CD4-positive, CD25-positive, alpha-beta regulatory T cell (primary cell): Measurements from ENCODE around the gene CLP1. TPM values are rescaled to one million over a fixed set of nuclear protein-coding genes. Genes with fewer than 3 reads are reported as not detected.
"Not testable (repeated sequence)": the region's sequence is repeated elsewhere in the genome, so short reads cannot be mapped to it uniquely, and the experiment has no call there.

Experiments
- ATAC-seq, 2 donors: fragments of 150-1000 bp; cut with Tn5 transposase; one replicate each; pipeline ENCODE4 v1.10.0; 2021; ENCODE audit warnings: low read depth in 2 of 2, moderate number of reproducible peaks in 2 of 2, moderate library complexity in 1 of 2
- DNase-seq, 3 donors: peaks; one replicate each; pipeline versions ENCODE4 v3.0.0 to v3.0.0-alpha.2; 2012 to 2022; ENCODE audit warnings: mixed read lengths in 1 of 3
- H3K27ac ChIP-seq: one replicate; pipeline ENCODE4 v1.7.0; 2013; ENCODE audit warnings: mild to moderate bottlenecking, low read length; ENCODE audit not compliant: insufficient read depth, poor library complexity, severe bottlenecking
- H3K27me3 ChIP-seq: one replicate; pipeline ENCODE4 v1.7.0; 2013; ENCODE audit warnings: low read length; ENCODE audit not compliant: control insufficient read depth, insufficient read depth
- H3K36me3 ChIP-seq: one replicate; pipeline ENCODE4 v1.7.0; 2013; ENCODE audit warnings: mild to moderate bottlenecking, low read length, moderate library complexity; ENCODE audit not compliant: control insufficient read depth, insufficient read depth
- H3K4me1 ChIP-seq: 2 replicates; pipeline ENCODE4 v1.7.0; 2013; ENCODE audit warnings: mild to moderate bottlenecking, low read length; ENCODE audit not compliant: insufficient read depth, control insufficient read depth, poor library complexity, severe bottlenecking
- H3K4me3 ChIP-seq: one replicate; pipeline ENCODE4 v1.7.0; 2013; ENCODE audit warnings: low read depth, mild to moderate bottlenecking, low read length, moderate library complexity
- H3K9me3 ChIP-seq, 2 experiments: 1 replicate in 1 of 2; 2 replicates in 1 of 2; pipeline ENCODE4 v1.7.0; 2013; ENCODE audit warnings: low read length in 2 of 2, mild to moderate bottlenecking in 1 of 2, moderate library complexity in 1 of 2; ENCODE audit not compliant: control insufficient read depth in 2 of 2
- H3K27ac Mint-ChIP-seq, 3 donors: one replicate each; pipeline ENCODE4 v1.8.0; 2020 to 2022; ENCODE audit warnings: mild to moderate bottlenecking in 3 of 3, mixed read lengths in 3 of 3, moderate library complexity in 2 of 3
- H3K27me3 Mint-ChIP-seq: one replicate; pipeline ENCODE4 v1.8.0; 2022; ENCODE audit warnings: mild to moderate bottlenecking, mixed read lengths
- H3K36me3 Mint-ChIP-seq: one replicate; pipeline ENCODE4 v1.8.0; 2020; ENCODE audit warnings: mixed read lengths
- H3K4me1 Mint-ChIP-seq, 4 donors: one replicate each; pipeline ENCODE4 v1.8.0; 2020 to 2022; ENCODE audit warnings: mixed read lengths in 4 of 4, mild to moderate bottlenecking in 1 of 4
- H3K4me3 Mint-ChIP-seq, 4 donors: one replicate each; pipeline ENCODE4 v1.8.0; 2020 to 2022; ENCODE audit warnings: mild to moderate bottlenecking in 4 of 4, mixed read lengths in 4 of 4, moderate library complexity in 3 of 4
- H3K9me3 Mint-ChIP-seq, 7 donors: one replicate each; pipeline ENCODE4 v1.8.0; 2020 to 2022; ENCODE audit warnings: mixed read lengths in 7 of 7, mild to moderate bottlenecking in 3 of 7, moderate library complexity in 2 of 7
- polyA plus RNA-seq, 4 donors: library from polyadenylated mRNA; unstranded; fragments of 300-500 nt; fragmentation: Illumina TruSeq; gene quantifications; one replicate each; pipeline ENCODE4 v1.2.3, GENCODE V29; 2021
- total RNA-seq: library from RNA; stranded (reverse); gene quantifications from one replicate; pipeline ENCODE4 v1.2.3, GENCODE V29; 2022

CLP1 gene
- total and polyA plus RNA-seq, 5 donors from 2014 or later = 12.6 to 18.2 (median 14.2) TPM

- Mint-ChIP-seq H3K36me3 (no peaks in the 10 kb centered on the region), H3K27me3 (peaks cover 69% of the 10 kb centered on the region), H3K4me3 (peak overlapping the region; percentile 53 to 84 (median 71)), H3K27ac (peak overlapping the region in 2 of 3 donors; percentile 46 to 91), H3K4me1 (peaks cover 0 to 40% (median 21%) of the 10 kb centered on the region in 4 donors), H3K9me3 (peaks cover 0 to 4% (median 0%) of the 10 kb centered on the region in 7 donors)
- Histone ChIP-seq H3K4me1 (peaks cover 24% of the 10 kb centered on the region), H3K27ac (no peak overlapping the region), H3K4me3 (no peak overlapping the region), H3K36me3 (no peaks in the 10 kb centered on the region), H3K27me3 (peaks cover 33% of the 10 kb centered on the region), H3K9me3 (no peaks in the 10 kb centered on the region)
- DNase-seq = no peak
- ATAC-seq = no peak
Observed at GRCh38 chr11:57647960-57648800, 9.4 kb upstream of the CLP1 start.

- Histone ChIP-seq H3K4me1 (peaks cover 24% of the 10 kb centered on the region), H3K36me3 (no peaks in the 10 kb centered on the region), H3K27me3 (peaks cover 33% of the 10 kb centered on the region), H3K9me3 (no peaks in the 10 kb centered on the region), H3K27ac (peak overlapping the region; percentile 18), H3K4me3 (peak overlapping the region; percentile 71)
- ATAC-seq = no peak
- peaks cover 62% of the 10 kb centered on the region for H3K27me3 Mint-ChIP-seq
- peak overlapping the region; percentile 56 to 87 (median 82) for H3K4me3 Mint-ChIP-seq
- H3K27ac Mint-ChIP-seq = peak overlapping the region; percentile 43 to 93 (median 91)
- peaks cover 0 to 41% (median 21%) of the 10 kb centered on the region in 4 donors for H3K4me1 Mint-ChIP-seq
- no peak for DNase-seq
- peaks cover 0 to 4% (median 0%) of the 10 kb centered on the region in 7 donors for H3K9me3 Mint-ChIP-seq
- no peaks in the 10 kb centered on the region for H3K36me3 Mint-ChIP-seq
Observed at GRCh38 chr11:57648801-57649735, 8.5 kb upstream of the CLP1 start.

- peak within 1 kb of the TSS; percentile 78 to 87 (median 82) for H3K4me3 Mint-ChIP-seq
- peak within 1 kb of the TSS; percentile 18 for H3K27ac ChIP-seq
- peaks cover 52% of the 10 kb centered on the region for H3K27me3 Mint-ChIP-seq
- H3K27me3 ChIP-seq = peaks cover 31% of the 10 kb centered on the region
- H3K4me1 ChIP-seq = peaks cover 24% of the 10 kb centered on the region
- peak; percentile 83 to 88 for ATAC-seq
- DNase-seq = peak; percentile 63 to 76 (median 64)
- H3K4me3 ChIP-seq = peak within 1 kb of the TSS; percentile 71
- peaks cover 0 to 41% (median 18%) of the 10 kb centered on the region in 4 donors for H3K4me1 Mint-ChIP-seq
- no peaks in the 10 kb centered on the region for H3K36me3 Mint-ChIP-seq
- peaks cover 0 to 4% (median 0%) of the 10 kb centered on the region in 7 donors for H3K9me3 Mint-ChIP-seq
- H3K9me3 ChIP-seq = no peaks in the 10 kb centered on the region
- H3K27ac Mint-ChIP-seq = peak within 1 kb of the TSS; percentile 85 to 93 (median 91)
- no peaks in the 10 kb centered on the region for H3K36me3 ChIP-seq
Observed at GRCh38 chr11:57649826-57650738, 7.5 kb upstream of the CLP1 start, which contains the start of gene YPEL4. Gene YPEL4, minus strand, starts transcription at chr11:57649912. Its CDS starts 2,805 bp downstream, at chr11:57647107.

GRCh38 chr11:57650739-57651090 lies 6.8 kb upstream of the CLP1 start:
- H3K4me3 Mint-ChIP-seq = peak overlapping the region in 1 of 4 donors; percentile 79

DNA sequence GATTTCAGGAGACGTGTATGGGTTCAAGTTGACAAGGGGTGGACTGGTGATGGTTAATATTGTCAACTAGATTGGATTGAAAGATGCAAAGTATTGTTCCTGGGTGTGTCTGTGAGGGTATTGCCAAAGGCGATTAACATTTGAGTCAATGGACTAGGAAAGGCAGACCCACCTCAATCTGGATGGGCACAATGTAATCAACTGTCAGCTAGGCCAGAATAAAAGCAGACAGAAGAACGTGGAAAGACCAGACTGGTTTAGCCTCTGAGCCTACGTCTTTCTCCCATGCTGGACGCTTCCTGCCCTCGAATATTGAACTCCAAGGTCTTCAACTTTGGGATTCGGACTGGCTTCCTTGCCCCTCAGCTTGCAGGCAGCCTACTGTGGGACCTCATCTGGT lies 6.2 kb upstream of the CLP1 start:
- no peak for ATAC-seq
- H3K27ac Mint-ChIP-seq = peak overlapping the region in 1 of 3 donors; percentile 71

More at GRCh38 chr11:57650739-57651090, 6.8 kb upstream of the CLP1 start:
- Histone ChIP-seq H3K27ac (no peak overlapping the region), H3K4me3 (no peak overlapping the region), H3K36me3 (no peaks in the 10 kb centered on the region), H3K4me1 (peaks cover 24% of the 10 kb centered on the region), H3K9me3 (no peaks in the 10 kb centered on the region), H3K27me3 (peaks cover 25% of the 10 kb centered on the region)
- DNase-seq (no peak), ATAC-seq (no peak)
- H3K9me3 Mint-ChIP-seq = peaks cover 0 to 4% (median 0%) of the 10 kb centered on the region in 7 donors
- peaks cover 46% of the 10 kb centered on the region for H3K27me3 Mint-ChIP-seq
- H3K27ac Mint-ChIP-seq = peak overlapping the region in 2 of 3 donors; percentile 47 to 71
- H3K36me3 Mint-ChIP-seq = no peaks in the 10 kb centered on the region
- H3K4me1 Mint-ChIP-seq = peaks cover 0 to 41% (median 17%) of the 10 kb centered on the region in 4 donors

DNA sequence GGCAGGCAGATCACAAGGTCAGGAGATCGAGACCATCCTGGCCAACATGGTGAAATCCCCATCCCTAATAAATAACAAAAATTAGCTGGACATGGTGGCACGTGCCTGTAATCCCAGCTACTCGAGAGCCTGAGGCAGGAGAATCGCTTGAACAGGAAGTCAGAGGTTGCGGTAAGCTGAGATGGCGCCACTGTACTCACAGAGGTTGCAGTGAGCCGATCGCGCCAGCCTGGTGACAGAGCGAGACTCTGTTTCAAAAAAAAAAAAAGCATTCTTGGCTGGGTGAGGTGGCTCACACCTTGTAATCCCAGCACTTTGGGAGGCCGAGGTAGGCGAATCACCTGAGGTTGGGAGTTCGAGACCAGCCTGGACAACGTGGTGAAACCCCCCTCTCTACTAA lies 5.3 kb upstream of the CLP1 start:
- H3K27ac Mint-ChIP-seq = peak overlapping the region in 2 of 3 donors; percentile 12 to 79
- H3K9me3 Mint-ChIP-seq, ATAC-seq, H3K27ac ChIP-seq, H3K9me3 ChIP-seq, H3K36me3 ChIP-seq, H3K36me3 Mint-ChIP-seq: not testable (repeated sequence)
- peak overlapping the region; percentile 11 to 83 (median 64) for H3K4me3 Mint-ChIP-seq
- DNase-seq = peak in 2 of 3 donors; percentile 28 to 41
- H3K27me3 Mint-ChIP-seq = peaks cover 31% of the 10 kb centered on the region
- Histone ChIP-seq H3K27me3 (peaks cover 18% of the 10 kb centered on the region), H3K4me3 (peak overlapping the region; percentile 41), H3K4me1 (peaks cover 29% of the 10 kb centered on the region)
- H3K4me1 Mint-ChIP-seq = peaks cover 0 to 46% (median 25%) of the 10 kb centered on the region in 4 donors

More for the DNA sequence above, 6.2 kb upstream of the CLP1 start:
- no peak overlapping the region for H3K27ac ChIP-seq
- H3K4me1 ChIP-seq = peaks cover 24% of the 10 kb centered on the region
- H3K36me3 ChIP-seq = no peaks in the 10 kb centered on the region
- Mint-ChIP-seq H3K4me3 (peak overlapping the region in 1 of 4 donors; percentile 83), H3K27me3 (peaks cover 39% of the 10 kb centered on the region), H3K4me1 (peaks cover 0 to 42% (median 18%) of the 10 kb centered on the region in 4 donors), H3K36me3 (no peaks in the 10 kb centered on the region), H3K9me3 (peaks cover 0 to 4% (median 0%) of the 10 kb centered on the region in 7 donors)
- no peaks in the 10 kb centered on the region for H3K9me3 ChIP-seq
- no peak for DNase-seq
- H3K27me3 ChIP-seq = peaks cover 22% of the 10 kb centered on the region
- no peak overlapping the region for H3K4me3 ChIP-seq
